ENCODE results near the gene CACNG3.

Gene CACNG3

GRCh38 chr16:24345704-24346103 is 89.6 kb downstream of the CACNG3 start:
- TF ChIP-seq TAF1 (IDR thresholded peaks at IDR 0.05; ENCODE audit: borderline replicate concordance, insufficient read depth, low read length), result no peak
- TF ChIP-seq REST (IDR thresholded peaks at IDR 0.05; ENCODE audit: insufficient read depth in 1 of 2, low read depth in 2 of 2, low read length in 2 of 2), result no peak
- TF ChIP-seq FOXP2 (optimal IDR thresholded peaks at IDR 0.05; ENCODE audit: borderline replicate concordance, extremely low read depth, extremely low read length, insufficient read depth), result no peak
- TF ChIP-seq POLR2AphosphoS5 (IDR thresholded peaks at IDR 0.05; ENCODE audit: low read depth, low read length), result no peak
- no peak for TF ChIP-seq SIN3A (IDR thresholded peaks at IDR 0.05; ENCODE audit: borderline replicate concordance, insufficient read depth, low read length)

GRCh38 chr16:24346734-24347133 is 90.6 kb downstream of the CACNG3 start:
- no peak for TF ChIP-seq SIN3A (IDR thresholded peaks at IDR 0.05; ENCODE audit: borderline replicate concordance, insufficient read depth, low read length)
- TF ChIP-seq POLR2AphosphoS5 (IDR thresholded peaks at IDR 0.05; ENCODE audit: low read depth, low read length), result no peak
- no peak for TF ChIP-seq FOXP2 (optimal IDR thresholded peaks at IDR 0.05; ENCODE audit: borderline replicate concordance, extremely low read depth, extremely low read length, insufficient read depth)
- TF ChIP-seq TAF1 (IDR thresholded peaks at IDR 0.05; ENCODE audit: borderline replicate concordance, insufficient read depth, low read length), result no peak
- no peak for TF ChIP-seq REST (IDR thresholded peaks at IDR 0.05; ENCODE audit: insufficient read depth in 1 of 2, low read depth in 2 of 2, low read length in 2 of 2)

- TF ChIP-seq SIN3A (IDR thresholded peaks at IDR 0.05; ENCODE audit: borderline replicate concordance, insufficient read depth, low read length) (no peak), TAF1 (IDR thresholded peaks at IDR 0.05; ENCODE audit: borderline replicate concordance, insufficient read depth, low read length) (no peak), REST (IDR thresholded peaks at IDR 0.05; ENCODE audit: insufficient read depth in 1 of 2, low read depth in 2 of 2, low read length in 2 of 2) (no peak), FOXP2 (optimal IDR thresholded peaks at IDR 0.05; ENCODE audit: borderline replicate concordance, extremely low read depth, extremely low read length, insufficient read depth) (no peak), POLR2AphosphoS5 (IDR thresholded peaks at IDR 0.05; ENCODE audit: low read depth, low read length) (no peak)
Observed at GRCh38 chr16:24347556-24347955, 91.4 kb downstream of the CACNG3 start.

GRCh38 chr16:24348545-24349290 is 92.6 kb downstream of the CACNG3 start:
- TF ChIP-seq TAF1 (IDR thresholded peaks at IDR 0.05; ENCODE audit: borderline replicate concordance, insufficient read depth, low read length), result no peak
- no peak for TF ChIP-seq SIN3A (IDR thresholded peaks at IDR 0.05; ENCODE audit: borderline replicate concordance, insufficient read depth, low read length)
- no peak for TF ChIP-seq REST (IDR thresholded peaks at IDR 0.05; ENCODE audit: insufficient read depth in 1 of 2, low read depth in 2 of 2, low read length in 2 of 2)
